A549 (cell line): ENCODE measurements around the gene CTSC. TPM values are rescaled to one million over a fixed set of nuclear protein-coding genes. Genes with fewer than 3 reads are reported as not detected.

Experiments used
- ATAC-seq, 2 experiments: fragments of 200-7000 bp in 1 of 2; fragments of >200 bp in 1 of 2; cut with Nextera tagmentation in 1 of 2; cut with Tn5 transposase in 1 of 2; 3 replicates each; pipeline versions ENCODE4 v1.8.0 to v1.9.1; 2018 to 2020; ENCODE audit warnings: mild to moderate bottlenecking in 1 of 2, moderate library complexity in 1 of 2
- CTCF ChIA-PET: fragments of 300-600 bp; sonication (Branson Sonifier 250); formaldehyde crosslinking; extraction: SDS; loops from one replicate; lab custom pipeline; 2021; ENCODE audit warnings: antibody characterized with exemption, inconsistent platforms; lab: Yijun Ruan, JAX
- POLR2A ChIA-PET: fragments of 350-600 bp; formaldehyde crosslinking; extraction: SDS; loops from one replicate; lab custom pipeline; 2021; ENCODE audit warnings: antibody characterized with exemption, inconsistent platforms; lab: Yijun Ruan, JAX
- DNase-seq, 2 experiments: peaks; one replicate each; pipeline versions ENCODE4 v3.0.0 to v3.0.0-alpha.2; 2011 to 2016; ENCODE audit warnings: low read depth in 1 of 2, low spot score in 1 of 2
- FAIRE-seq: peaks from 2 replicates; lab custom pipeline; 2011; peaks lifted over from hg19 to GRCh38; lab: Jason Lieb, UNC
- H3K27ac ChIP-seq, 2 experiments: fragments of >200 bp; sonication (Bioruptor Twin); formaldehyde crosslinking; 3 replicates each; pipeline ENCODE4 v1.5.1; 2016 to 2017
- H3K4me1 ChIP-seq: fragments of >200 bp; sonication (Bioruptor Twin); formaldehyde crosslinking; 3 replicates; pipeline ENCODE4 v1.6.1; 2016
- H3K4me2 ChIP-seq: fragments of >200 bp; sonication (Bioruptor Twin); formaldehyde crosslinking; 3 replicates; pipeline ENCODE4 v1.6.1; 2016
- H3K4me3 ChIP-seq: fragments of >200 bp; sonication (Bioruptor Twin); formaldehyde crosslinking; 3 replicates; pipeline ENCODE4 v1.5.1; 2016
- H3K9me3 ChIP-seq: fragments of >200 bp; sonication (Bioruptor Twin); formaldehyde crosslinking; 3 replicates; pipeline ENCODE4 v1.6.1; 2016
- CHD2 ChIP-seq: fragments of 150-350 bp; IDR thresholded peaks from 2 replicates; pipeline ENCODE4 v1.6.1; 2014; ENCODE audit warnings: low read length; ENCODE audit not compliant: partially characterized antibody
- CHD4 ChIP-seq: fragments of 200-600 bp; sonication (generic); IDR thresholded peaks from 2 replicates; pipeline ENCODE4 v1.6.1; 2016; ENCODE audit warnings: antibody characterized with exemption, mild to moderate bottlenecking, borderline replicate concordance
- EHMT2 ChIP-seq: fragments of 200-600 bp; sonication (generic); IDR thresholded peaks from 2 replicates; pipeline ENCODE4 v1.6.1; 2016; ENCODE audit warnings: antibody characterized with exemption, low read depth, mild to moderate bottlenecking, moderate library complexity
- ELK1 ChIP-seq: fragments of 150-350 bp; IDR thresholded peaks from 2 replicates; pipeline ENCODE4 v1.6.1; 2014; ENCODE audit warnings: low read depth, mild to moderate bottlenecking, low read length
- EP300 ChIP-seq, 2 experiments: fragments of >200 bp; sonication (Bioruptor Twin); formaldehyde crosslinking; IDR thresholded peaks; 2 replicates in 1 of 2; 3 replicates in 1 of 2; pipeline ENCODE4 v1.6.1; 2016 to 2017
- FOSL2 ChIP-seq, 2 experiments: fragments of 450-650 bp in 1 of 2; fragments of >200 bp in 1 of 2; sonication (Bioruptor Twin) in 1 of 2; formaldehyde crosslinking; IDR thresholded peaks; 2 replicates each; pipeline versions ENCODE4 v1.5.0 to v1.6.1; 2016 to 2020; ENCODE audit warnings: mild to moderate bottlenecking in 1 of 2, moderate library complexity in 1 of 2
- FOXS1 ChIP-seq: fragments of 250-450 bp; sonication (Bioruptor Pico); IDR thresholded peaks from 2 replicates; pipeline ENCODE4 v1.5.0; 2020; ENCODE audit warnings: mild to moderate bottlenecking, moderate library complexity
- HES2 ChIP-seq: fragments of >200 bp; sonication (Bioruptor Twin); formaldehyde crosslinking; IDR thresholded peaks from 2 replicates; pipeline ENCODE4 v1.6.1; 2016
- HOXA7 ChIP-seq: fragments of 250-450 bp; sonication (Bioruptor Pico); IDR thresholded peaks from 2 replicates; pipeline ENCODE4 v1.5.0; 2020; ENCODE audit warnings: mild to moderate bottlenecking, moderate library complexity
- KDM5A ChIP-seq: fragments of 200-600 bp; sonication (generic); IDR thresholded peaks from 2 replicates; pipeline ENCODE4 v1.6.1; 2016; ENCODE audit warnings: antibody characterized with exemption, mild to moderate bottlenecking
- MAX ChIP-seq: IDR thresholded peaks from 2 replicates; pipeline ENCODE4 v1.6.1; 2012
- MAZ ChIP-seq: fragments of 150-350 bp; IDR thresholded peaks from 2 replicates; pipeline ENCODE4 v1.6.1; 2014; ENCODE audit warnings: antibody characterized with exemption, low read depth, low read length, borderline replicate concordance
- MYC ChIP-seq: IDR thresholded peaks from 2 replicates; pipeline ENCODE4 v1.6.1; 2012; ENCODE audit warnings: mild to moderate bottlenecking, inconsistent platforms, low read length, improper control_type of control experiment, borderline replicate concordance
- NR3C1 ChIP-seq: fragments of >200 bp; sonication (Bioruptor Twin); formaldehyde crosslinking; IDR thresholded peaks from 3 replicates; pipeline ENCODE4 v1.6.1; 2017
- PHF8 ChIP-seq: fragments of 200-600 bp; sonication (generic); IDR thresholded peaks from 2 replicates; pipeline ENCODE4 v1.6.1; 2016; ENCODE audit warnings: low read depth, mild to moderate bottlenecking, antibody characterized with exemption, moderate library complexity, borderline replicate concordance
- POLR2A ChIP-seq: IDR thresholded peaks from 2 replicates; pipeline ENCODE4 v1.6.1; 2012; ENCODE audit warnings: mild to moderate bottlenecking, low read length
- POLR2AphosphoS2 ChIP-seq: conservative IDR thresholded peaks from 2 replicates; pipeline ENCODE4 v1.6.1; 2012; ENCODE audit warnings: low read length, improper control_type of control experiment, inconsistent platforms
- RAD21 ChIP-seq, 2 experiments: fragments of >200 bp in 1 of 2; sonication (Bioruptor Twin) in 1 of 2; formaldehyde crosslinking in 1 of 2; IDR thresholded peaks in 1 of 2; conservative IDR thresholded peaks in 1 of 2; 2 replicates in 1 of 2; 3 replicates in 1 of 2; pipeline ENCODE4 v1.6.1; 2012 to 2018; ENCODE audit warnings: inconsistent platforms in 1 of 2
- REST ChIP-seq: fragments of 200-600 bp; sonication (generic); IDR thresholded peaks from 2 replicates; pipeline ENCODE4 v1.6.1; 2016; ENCODE audit warnings: antibody characterized with exemption, mild to moderate bottlenecking, moderate library complexity
- TFCP2L1 ChIP-seq: fragments of 250-450 bp; sonication (Bioruptor Pico); IDR thresholded peaks from 2 replicates; pipeline ENCODE4 v1.5.0; 2021; ENCODE audit warnings: mild to moderate bottlenecking
- TP53 ChIP-seq: fragments of 250-450 bp; sonication (Bioruptor Pico); IDR thresholded peaks from 2 replicates; pipeline ENCODE4 v1.5.0; 2021; ENCODE audit warnings: mild to moderate bottlenecking, moderate library complexity
- ZSCAN20 ChIP-seq: fragments of 250-450 bp; sonication (Bioruptor Pico); IDR thresholded peaks from 2 replicates; pipeline ENCODE4 v1.8.0; 2022; ENCODE audit warnings: mild to moderate bottlenecking, moderate library complexity
- WGBS: methylation state at CpG from one replicate; pipeline ENCODE4 v1.1.6; 2017; ENCODE audit errors: missing lambda C conversion rate; 5-methylcytosine and 5-hydroxymethylcytosine counted together
- polyA plus RNA-seq, 4 experiments: library from polyadenylated mRNA; depleted of rRNA in 3 of 4; stranded (reverse); fragments of >200 nt; fragmentation: RNase III in 1 of 4; extraction: RNeasy Plus Mini Kit Qiagen cat#74134 plus additional on column Dnase treatment in 1 of 4; gene quantifications; 2 replicates in 3 of 4; 3 replicates in 1 of 4; pipeline ENCODE4 v1.2.3, GENCODE V29; 2011 to 2017

The CTSC gene
- polyA plus RNA-seq, 2 of the 4 experiments (the other 2 are of a cell fraction), result 50.0 to 118 TPM

GRCh38 chr11:88327061-88327460 lies 10.5 kb downstream of the CTSC start:
- ATAC-seq, result no peak
- POLR2A ChIA-PET, result no interaction called here
- Histone ChIP-seq H3K9me3 (no peaks in the 10 kb centered on the region), H3K4me1 (no peaks in the 10 kb centered on the region), H3K4me3 (no peak overlapping the region), H3K27ac (no peak overlapping the region), H3K4me2 (no peak overlapping the region)
- WGBS, result 99% methylated on average over 2 of the region's 2 CpGs
- DNase-seq, result no peak
- TF ChIP-seq MYC (no peak), HES2 (no peak), EHMT2 (no peak), NR3C1 (no peak), PHF8 (no peak), TFCP2L1 (CRISPR knock-in tag) (no peak), RAD21 (conservative IDR thresholded peaks at IDR 0.05 in 1 of 2, IDR thresholded peaks at IDR 0.05 in 1 of 2) (no peak), TP53 (no peak), ZSCAN20 (CRISPR knock-in tag) (no peak), EP300 (IDR thresholded peaks at IDR 0.05) (no peak), KDM5A (no peak), POLR2AphosphoS2 (no peak)
- FAIRE-seq, result no peak
- CTCF ChIA-PET, result interaction anchor here (0.7 to 2.2 kb wide), 2 partner anchors 11 to 311 kb away, joined by 3 to 5 read pairs; partner anchors contain the start of gene CTSC

- no peak overlapping the region for H3K27ac ChIP-seq
- no peak for TF ChIP-seq MAX
- TF ChIP-seq FOXS1 (CRISPR knock-in tag), result no peak
- no peak for TF ChIP-seq EHMT2
- TF ChIP-seq CHD4, result no peak
- no peak for TF ChIP-seq ELK1
- no peak for TF ChIP-seq POLR2A
- no peak for TF ChIP-seq POLR2AphosphoS2
- TF ChIP-seq REST, result no peak
- no peak for TF ChIP-seq TP53
- TF ChIP-seq HOXA7 (CRISPR knock-in tag), result no peak
- no peak for TF ChIP-seq CHD2
- no peak for TF ChIP-seq FOSL2 (IDR thresholded peaks at IDR 0.05)
- TF ChIP-seq FOSL2 (CRISPR knock-in tag; IDR thresholded peaks at IDR 0.05), result no peak
- no peak for TF ChIP-seq RAD21 (conservative IDR thresholded peaks at IDR 0.05 in 1 of 2, IDR thresholded peaks at IDR 0.05 in 1 of 2)
- TF ChIP-seq MAZ, result no peak
- ATAC-seq, result no peak
- H3K4me3 ChIP-seq, result no peak overlapping the region
- DNase-seq, result no peak
- FAIRE-seq, result no peak
- no peaks in the 10 kb centered on the region for H3K9me3 ChIP-seq
- 82% methylated on average over 3 of the region's 3 CpGs for WGBS
- CTCF ChIA-PET, result interaction anchor here (0.7 to 2.2 kb wide), 2 partner anchors 12 to 310 kb away, joined by 3 to 5 read pairs; partner anchors contain the start of gene CTSC
- POLR2A ChIA-PET, result no interaction called here
- H3K4me2 ChIP-seq, result no peak overlapping the region
- no peaks in the 10 kb centered on the region for H3K4me1 ChIP-seq
Observed at GRCh38 chr11:88326099-88326498, 11.4 kb downstream of the CTSC start.
